HG02870 (cell line): ENCODE data around the gene DDI2.
A peak's percentile ranks its signal among the peaks of the same experiment; 100 is the strongest.
"Not testable (repeated sequence)": the region's sequence is repeated elsewhere in the genome, so short reads cannot be mapped to it uniquely, and the experiment has no call there.

Experiments used
- ATAC-seq: cut with Tn5 transposase; IDR thresholded peaks from one replicate; pipeline ENCODE4 v1.9.1; 2021; ENCODE audit warnings: mild to moderate bottlenecking, moderate library complexity; ENCODE audit not compliant: unreplicated experiment

Gene DDI2

GRCh38 chr1:15617173-15618076 is at the start of gene DDI2:
TSS of gene DDI2 (plus strand) at chr1:15617458. CDS start at chr1:15617671, 213 bp downstream.
- peak; percentile 56 for ATAC-seq

- no peak for ATAC-seq
Observed at GRCh38 chr1:15568387-15569073, 48.7 kb upstream of the DDI2 start.

GRCh38 chr1:15570861-15571260 is 46.4 kb upstream of the DDI2 start:
- ATAC-seq, result no peak

- ATAC-seq, result no peak
Observed at GRCh38 chr1:15571266-15571665, 46.0 kb upstream of the DDI2 start.

- no peak for ATAC-seq
Observed at GRCh38 chr1:15573477-15573876, 43.8 kb upstream of the DDI2 start.

- ATAC-seq, result no peak
Observed at GRCh38 chr1:15574741-15575140, 42.5 kb upstream of the DDI2 start.

- no peak for ATAC-seq
Observed at GRCh38 chr1:15575549-15576150, 41.6 kb upstream of the DDI2 start.

- ATAC-seq, result no peak
Observed at GRCh38 chr1:15577691-15578090, 39.6 kb upstream of the DDI2 start.

- ATAC-seq, result no peak
Observed at GRCh38 chr1:15578921-15579682, 38.2 kb upstream of the DDI2 start.

GRCh38 chr1:15579683-15580047 is 37.6 kb upstream of the DDI2 start:
- ATAC-seq, result no peak

GRCh38 chr1:15583016-15583706 is 34.1 kb upstream of the DDI2 start:
- no peak for ATAC-seq

- no peak for ATAC-seq
Observed at GRCh38 chr1:15584489-15585363, 32.5 kb upstream of the DDI2 start, which contains the start of gene AGMAT. TSS of gene AGMAT (minus strand) at chr1:15585051. CDS start at chr1:15584967, 84 bp downstream.

- ATAC-seq, result no peak
Observed at GRCh38 chr1:15592285-15592684, 25.0 kb upstream of the DDI2 start.

GRCh38 chr1:15595809-15596617 is 21.2 kb upstream of the DDI2 start:
- no peak for ATAC-seq

GRCh38 chr1:15598436-15598835 is 18.8 kb upstream of the DDI2 start:
- no peak for ATAC-seq

GRCh38 chr1:15603050-15603965 is 13.9 kb upstream of the DDI2 start:
- peak; percentile 84 for ATAC-seq

- not testable (repeated sequence) for ATAC-seq
Observed at GRCh38 chr1:15603966-15604282, 13.3 kb upstream of the DDI2 start.

GRCh38 chr1:15604400-15604799 is 12.9 kb upstream of the DDI2 start:
- ATAC-seq, result not testable (repeated sequence)
